Hematopoietic multipotent progenitor cell treated with erythropoietin and hydrocortisone succinate and interleukin-3 and kit ligand, for 4 days (in vitro differentiated cells): ENCODE results near the gene SFRP2.

Experiments used
- DNase-seq: peaks from one replicate; pipeline ENCODE4 v3.0.0-alpha.2; 2015

The SFRP2 gene

GRCh38 chr4:153794006-153794405 is 5.1 kb upstream of the SFRP2 start:
- no peak for DNase-seq

GRCh38 chr4:153792618-153793247 is 3.9 kb upstream of the SFRP2 start:
- DNase-seq = no peak

- peak; percentile 44 for DNase-seq
Observed at GRCh38 chr4:153791746-153792617, 3.1 kb upstream of the SFRP2 start.

GRCh38 chr4:153790962-153791551 is 2.2 kb upstream of the SFRP2 start:
- no peak for DNase-seq

- no peak for DNase-seq
Observed at GRCh38 chr4:153790500-153790865, 1.6 kb upstream of the SFRP2 start.

GRCh38 chr4:153789741-153790499 is 1.0 kb upstream of the SFRP2 start:
- DNase-seq = no peak

GRCh38 chr4:153788051-153788412 is 851 bp downstream of the SFRP2 start:
- DNase-seq = no peak

GRCh38 chr4:153787575-153787974 is 1.3 kb downstream of the SFRP2 start:
- no peak for DNase-seq

- no peak for DNase-seq
Observed at GRCh38 chr4:153787061-153787560, 1.8 kb downstream of the SFRP2 start.

GRCh38 chr4:153785910-153786721 is 2.8 kb downstream of the SFRP2 start:
- DNase-seq = peak; percentile 63

- DNase-seq = no peak
Observed at GRCh38 chr4:153784166-153784699, 4.7 kb downstream of the SFRP2 start.

- no peak for DNase-seq
Observed at GRCh38 chr4:153782581-153782980, 6.3 kb downstream of the SFRP2 start.

- no peak for DNase-seq
Observed at GRCh38 chr4:153781717-153782416, 7.0 kb downstream of the SFRP2 start.

GRCh38 chr4:153781280-153781679 is 7.6 kb downstream of the SFRP2 start:
- DNase-seq = no peak

GRCh38 chr4:153780876-153781275 is 8.0 kb downstream of the SFRP2 start:
- no peak for DNase-seq

GRCh38 chr4:153780221-153780620 is 8.7 kb downstream of the SFRP2 start:
- no peak for DNase-seq

GRCh38 chr4:153778383-153778782 is 10.5 kb downstream of the SFRP2 start:
- DNase-seq = no peak

- DNase-seq = no peak
Observed at GRCh38 chr4:153777421-153777820, 11.5 kb downstream of the SFRP2 start.

- DNase-seq = no peak
Observed at GRCh38 chr4:153776601-153777000, 12.3 kb downstream of the SFRP2 start.

GRCh38 chr4:153773236-153773690 is 15.6 kb downstream of the SFRP2 start:
- peak; percentile 86 for DNase-seq

GRCh38 chr4:153771046-153771445 is 17.8 kb downstream of the SFRP2 start:
- peak; percentile 65 for DNase-seq
